Loucy (cell line): ENCODE measurements around the gene GFER.

ENCODE experiments used
- H2AFZ ChIP-seq: fragments of 200-600 bp; sonication (generic); 2 replicates; pipeline ENCODE4 v1.6.0; 2016; ENCODE audit warnings: antibody characterized with exemption, mild to moderate bottlenecking, low read length, moderate library complexity
- H3F3A ChIP-seq: fragments of 200-600 bp; 2 replicates; pipeline ENCODE4 v1.6.0; 2016; ENCODE audit warnings: antibody characterized with exemption, low read depth, mild to moderate bottlenecking
- H3K27me3 ChIP-seq: fragments of 200-600 bp; sonication (generic); 2 replicates; pipeline ENCODE4 v1.6.1; 2014; ENCODE audit warnings: low read length, mild to moderate bottlenecking; ENCODE audit not compliant: insufficient read depth, poor library complexity, severe bottlenecking
- H3K36me3 ChIP-seq: fragments of 200-600 bp; sonication (generic); 2 replicates; pipeline ENCODE4 v1.6.1; 2016; ENCODE audit warnings: low read length; ENCODE audit not compliant: insufficient read depth
- H3K4me1 ChIP-seq: fragments of 200-600 bp; sonication (generic); 2 replicates; pipeline ENCODE4 v1.5.1; 2014; ENCODE audit warnings: low read length, mild to moderate bottlenecking; ENCODE audit not compliant: insufficient read depth, poor library complexity, severe bottlenecking
- H3K4me2 ChIP-seq: fragments of 200-600 bp; sonication (generic); 2 replicates; pipeline ENCODE4 v1.6.0; 2014; ENCODE audit warnings: antibody characterized with exemption, low read length, low read depth, mild to moderate bottlenecking; ENCODE audit not compliant: poor library complexity, severe bottlenecking
- H3K4me3 ChIP-seq: fragments of 200-600 bp; sonication (generic); 2 replicates; pipeline ENCODE4 v1.5.1; 2014; ENCODE audit warnings: low read length, mild to moderate bottlenecking, mixed read lengths; ENCODE audit not compliant: poor library complexity, severe bottlenecking
- H3K79me2 ChIP-seq: fragments of 200-600 bp; sonication (generic); 2 replicates; pipeline ENCODE4 v1.6.1; 2014; ENCODE audit warnings: low read length; ENCODE audit not compliant: insufficient read depth
- H3K9ac ChIP-seq: fragments of 200-600 bp; sonication (generic); 2 replicates; pipeline ENCODE4 v1.6.0; 2014; ENCODE audit warnings: mild to moderate bottlenecking, low read depth, low read length, moderate library complexity; ENCODE audit not compliant: poor library complexity, severe bottlenecking
- H3K9me2 ChIP-seq: fragments of 200-600 bp; sonication (generic); replicated peaks from 2 replicates; pipeline ENCODE4 v1.6.1; 2016; ENCODE audit warnings: low read depth, low read length, mixed read lengths
- H3K9me3 ChIP-seq: fragments of 200-600 bp; sonication (generic); 2 replicates; pipeline ENCODE4 v1.6.1; 2014; ENCODE audit warnings: mild to moderate bottlenecking, antibody characterized with exemption, low read length, low read depth; ENCODE audit not compliant: insufficient read depth
- H4K20me1 ChIP-seq: fragments of 200-600 bp; sonication (generic); 2 replicates; pipeline ENCODE4 v1.6.0; 2014; ENCODE audit warnings: antibody characterized with exemption, low read length, mild to moderate bottlenecking; ENCODE audit not compliant: insufficient read depth, poor library complexity, severe bottlenecking
- EZH2phosphoT487 ChIP-seq: fragments of 200-600 bp; IDR thresholded peaks from 2 replicates; pipeline ENCODE4 v1.6.1; 2018; ENCODE audit warnings: antibody characterized with exemption, mild to moderate bottlenecking, moderate library complexity, borderline replicate concordance
- TF ChIP-seq, protein P1 (sequence below): fragments of 200-600 bp; sonication (generic); conservative IDR thresholded peaks from 2 replicates; pipeline ENCODE4 v1.5.1; 2014; ENCODE audit warnings: mild to moderate bottlenecking, antibody characterized with exemption, low read length

Gene GFER

GRCh38 chr16:2025251-2025650, 41.3 kb downstream of the GFER start:
- Histone ChIP-seq H4K20me1 (no peaks in the 10 kb centered on the region), H3K36me3 (no peaks in the 10 kb centered on the region), H3K4me1 (peaks cover 10% of the 10 kb centered on the region), H3K9me3 (no peaks in the 10 kb centered on the region), H3K9ac (no peak overlapping the region), H3F3A (no peaks in the 10 kb centered on the region), H3K4me3 (no peak overlapping the region), H3K79me2 (no peaks in the 10 kb centered on the region), H2AFZ (no peak overlapping the region), H3K4me2 (no peak overlapping the region), H3K27me3 (peaks cover 4% of the 10 kb centered on the region), H3K9me2 (no peaks in the 10 kb centered on the region)
- TF ChIP-seq, protein P1, sequence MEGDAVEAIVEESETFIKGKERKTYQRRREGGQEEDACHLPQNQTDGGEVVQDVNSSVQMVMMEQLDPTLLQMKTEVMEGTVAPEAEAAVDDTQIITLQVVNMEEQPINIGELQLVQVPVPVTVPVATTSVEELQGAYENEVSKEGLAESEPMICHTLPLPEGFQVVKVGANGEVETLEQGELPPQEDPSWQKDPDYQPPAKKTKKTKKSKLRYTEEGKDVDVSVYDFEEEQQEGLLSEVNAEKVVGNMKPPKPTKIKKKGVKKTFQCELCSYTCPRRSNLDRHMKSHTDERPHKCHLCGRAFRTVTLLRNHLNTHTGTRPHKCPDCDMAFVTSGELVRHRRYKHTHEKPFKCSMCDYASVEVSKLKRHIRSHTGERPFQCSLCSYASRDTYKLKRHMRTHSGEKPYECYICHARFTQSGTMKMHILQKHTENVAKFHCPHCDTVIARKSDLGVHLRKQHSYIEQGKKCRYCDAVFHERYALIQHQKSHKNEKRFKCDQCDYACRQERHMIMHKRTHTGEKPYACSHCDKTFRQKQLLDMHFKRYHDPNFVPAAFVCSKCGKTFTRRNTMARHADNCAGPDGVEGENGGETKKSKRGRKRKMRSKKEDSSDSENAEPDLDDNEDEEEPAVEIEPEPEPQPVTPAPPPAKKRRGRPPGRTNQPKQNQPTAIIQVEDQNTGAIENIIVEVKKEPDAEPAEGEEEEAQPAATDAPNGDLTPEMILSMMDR, result no peak
- TF ChIP-seq EZH2phosphoT487, result no peak

- peaks cover 10% of the 10 kb centered on the region for H3K4me1 ChIP-seq
- no peaks in the 10 kb centered on the region for H3F3A ChIP-seq
- H4K20me1 ChIP-seq, result no peaks in the 10 kb centered on the region
- H3K27me3 ChIP-seq, result peaks cover 4% of the 10 kb centered on the region
- no peaks in the 10 kb centered on the region for H3K79me2 ChIP-seq
- no peaks in the 10 kb centered on the region for H3K36me3 ChIP-seq
- H3K4me3 ChIP-seq, result no peak overlapping the region
- H3K9me2 ChIP-seq, result no peaks in the 10 kb centered on the region
- no peak overlapping the region for H3K9ac ChIP-seq
- H3K4me2 ChIP-seq, result no peak overlapping the region
- TF ChIP-seq, protein P1, result no peak
- TF ChIP-seq EZH2phosphoT487, result no peak
- H2AFZ ChIP-seq, result no peak overlapping the region
- no peaks in the 10 kb centered on the region for H3K9me3 ChIP-seq
Measured at GRCh38 chr16:2025878-2026460, 42.0 kb downstream of the GFER start.

DNA sequence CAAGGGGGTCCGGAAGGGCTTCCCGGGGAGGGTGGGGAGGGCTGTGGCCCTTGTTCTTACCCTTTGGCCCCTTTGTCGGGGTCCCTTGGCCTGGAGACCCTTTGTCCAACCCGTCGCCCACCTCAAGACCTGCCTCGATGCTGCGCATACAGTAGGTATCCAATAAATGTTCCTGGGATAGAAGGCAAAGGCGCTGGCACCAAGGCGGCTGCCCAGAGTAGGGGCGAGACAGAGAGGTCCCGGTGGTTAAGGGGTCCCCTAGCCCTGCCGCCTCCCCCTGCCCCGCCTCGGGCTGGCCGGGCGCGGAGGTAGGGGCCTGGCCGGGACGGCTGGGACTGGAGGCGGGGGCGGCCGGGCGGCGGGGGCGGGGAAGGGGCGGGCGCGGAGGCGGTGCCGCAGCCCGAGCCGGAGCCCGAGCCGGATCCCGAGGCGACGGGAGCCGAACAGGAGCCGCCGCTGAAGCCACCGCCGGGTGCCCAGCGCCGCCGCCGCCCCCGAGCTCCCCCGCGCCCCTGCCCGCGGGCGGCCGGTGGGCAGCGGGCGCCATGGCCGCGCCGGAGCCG, 42.5 kb downstream of the GFER start, which contains the start of gene NHERF2:
NHERF2 (plus strand) TSS at position 442 of the 563 bp plus-strand sequence; CDS start at position 546, 104 bp downstream.
- no peaks in the 10 kb centered on the region for H3F3A ChIP-seq
- no peaks in the 10 kb centered on the region for H3K9me2 ChIP-seq
- H3K36me3 ChIP-seq, result no peaks in the 10 kb centered on the region
- H2AFZ ChIP-seq, result no peak within 1 kb of the TSS
- no peaks in the 10 kb centered on the region for H3K9me3 ChIP-seq
- no peaks in the 10 kb centered on the region for H3K79me2 ChIP-seq
- H3K4me1 ChIP-seq, result peaks cover 10% of the 10 kb centered on the region
- no peak within 1 kb of the TSS for H3K9ac ChIP-seq
- H4K20me1 ChIP-seq, result no peaks in the 10 kb centered on the region
- H3K4me3 ChIP-seq, result peak within 1 kb of the TSS; percentile 38
- TF ChIP-seq, protein P1, result no peak
- no peak for TF ChIP-seq EZH2phosphoT487
- H3K4me2 ChIP-seq, result peak within 1 kb of the TSS; percentile 27
- H3K27me3 ChIP-seq, result peaks cover 4% of the 10 kb centered on the region
